ENCODE data around the gene GIMAP6.

GIMAP6 gene

DNA sequence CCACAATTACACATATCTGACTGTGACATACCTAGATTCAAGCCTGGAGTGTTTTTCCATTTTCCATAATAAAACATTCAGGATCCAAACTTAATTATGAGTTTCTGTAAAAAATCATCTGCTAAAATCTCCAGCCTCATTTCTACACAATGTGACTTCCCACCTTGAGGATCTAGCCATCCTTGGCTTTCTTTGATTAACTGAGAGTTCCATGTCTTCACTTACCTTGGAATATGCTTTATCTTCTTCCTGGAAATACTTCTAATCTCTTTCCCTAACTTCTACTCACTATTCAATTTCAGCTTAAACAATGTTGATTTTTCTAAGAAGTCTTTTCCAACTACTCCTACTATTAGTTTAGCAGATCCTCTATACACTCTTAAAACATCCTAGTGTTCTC lies 36.8 kb upstream of the GIMAP6 start:
- H3K27ac ChIP-seq (replicated peaks) = no peak overlapping the region
- DNase-seq (ENCODE audit: low read depth in 1 of 2, low spot score in 1 of 2) = no peak
- no peaks in the 10 kb centered on the region for H3K27me3 ChIP-seq (ENCODE audit: insufficient read depth, poor library complexity, severe bottlenecking)
- no peak for TF ChIP-seq POLR2AphosphoS5 (IDR thresholded peaks at IDR 0.05; ENCODE audit: low read depth)
- TF ChIP-seq SPI1 (IDR thresholded peaks at IDR 0.05; ENCODE audit: borderline replicate concordance, low read depth) = no peak
- TF ChIP-seq, protein P1, sequence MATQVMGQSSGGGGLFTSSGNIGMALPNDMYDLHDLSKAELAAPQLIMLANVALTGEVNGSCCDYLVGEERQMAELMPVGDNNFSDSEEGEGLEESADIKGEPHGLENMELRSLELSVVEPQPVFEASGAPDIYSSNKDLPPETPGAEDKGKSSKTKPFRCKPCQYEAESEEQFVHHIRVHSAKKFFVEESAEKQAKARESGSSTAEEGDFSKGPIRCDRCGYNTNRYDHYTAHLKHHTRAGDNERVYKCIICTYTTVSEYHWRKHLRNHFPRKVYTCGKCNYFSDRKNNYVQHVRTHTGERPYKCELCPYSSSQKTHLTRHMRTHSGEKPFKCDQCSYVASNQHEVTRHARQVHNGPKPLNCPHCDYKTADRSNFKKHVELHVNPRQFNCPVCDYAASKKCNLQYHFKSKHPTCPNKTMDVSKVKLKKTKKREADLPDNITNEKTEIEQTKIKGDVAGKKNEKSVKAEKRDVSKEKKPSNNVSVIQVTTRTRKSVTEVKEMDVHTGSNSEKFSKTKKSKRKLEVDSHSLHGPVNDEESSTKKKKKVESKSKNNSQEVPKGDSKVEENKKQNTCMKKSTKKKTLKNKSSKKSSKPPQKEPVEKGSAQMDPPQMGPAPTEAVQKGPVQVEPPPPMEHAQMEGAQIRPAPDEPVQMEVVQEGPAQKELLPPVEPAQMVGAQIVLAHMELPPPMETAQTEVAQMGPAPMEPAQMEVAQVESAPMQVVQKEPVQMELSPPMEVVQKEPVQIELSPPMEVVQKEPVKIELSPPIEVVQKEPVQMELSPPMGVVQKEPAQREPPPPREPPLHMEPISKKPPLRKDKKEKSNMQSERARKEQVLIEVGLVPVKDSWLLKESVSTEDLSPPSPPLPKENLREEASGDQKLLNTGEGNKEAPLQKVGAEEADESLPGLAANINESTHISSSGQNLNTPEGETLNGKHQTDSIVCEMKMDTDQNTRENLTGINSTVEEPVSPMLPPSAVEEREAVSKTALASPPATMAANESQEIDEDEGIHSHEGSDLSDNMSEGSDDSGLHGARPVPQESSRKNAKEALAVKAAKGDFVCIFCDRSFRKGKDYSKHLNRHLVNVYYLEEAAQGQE (IDR thresholded peaks at IDR 0.05; ENCODE audit: insufficient replicate concordance, low read depth) = no peak
- TF ChIP-seq GABPA (IDR thresholded peaks at IDR 0.05; ENCODE audit: low read depth) = no peak
- TF ChIP-seq, protein P2, sequence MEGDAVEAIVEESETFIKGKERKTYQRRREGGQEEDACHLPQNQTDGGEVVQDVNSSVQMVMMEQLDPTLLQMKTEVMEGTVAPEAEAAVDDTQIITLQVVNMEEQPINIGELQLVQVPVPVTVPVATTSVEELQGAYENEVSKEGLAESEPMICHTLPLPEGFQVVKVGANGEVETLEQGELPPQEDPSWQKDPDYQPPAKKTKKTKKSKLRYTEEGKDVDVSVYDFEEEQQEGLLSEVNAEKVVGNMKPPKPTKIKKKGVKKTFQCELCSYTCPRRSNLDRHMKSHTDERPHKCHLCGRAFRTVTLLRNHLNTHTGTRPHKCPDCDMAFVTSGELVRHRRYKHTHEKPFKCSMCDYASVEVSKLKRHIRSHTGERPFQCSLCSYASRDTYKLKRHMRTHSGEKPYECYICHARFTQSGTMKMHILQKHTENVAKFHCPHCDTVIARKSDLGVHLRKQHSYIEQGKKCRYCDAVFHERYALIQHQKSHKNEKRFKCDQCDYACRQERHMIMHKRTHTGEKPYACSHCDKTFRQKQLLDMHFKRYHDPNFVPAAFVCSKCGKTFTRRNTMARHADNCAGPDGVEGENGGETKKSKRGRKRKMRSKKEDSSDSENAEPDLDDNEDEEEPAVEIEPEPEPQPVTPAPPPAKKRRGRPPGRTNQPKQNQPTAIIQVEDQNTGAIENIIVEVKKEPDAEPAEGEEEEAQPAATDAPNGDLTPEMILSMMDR (IDR thresholded peaks at IDR 0.05; ENCODE audit: insufficient read depth, low read length) = no peak
- H3K4me3 ChIP-seq (replicated peaks; ENCODE audit: insufficient read depth, low read length) = no peak overlapping the region

DNA sequence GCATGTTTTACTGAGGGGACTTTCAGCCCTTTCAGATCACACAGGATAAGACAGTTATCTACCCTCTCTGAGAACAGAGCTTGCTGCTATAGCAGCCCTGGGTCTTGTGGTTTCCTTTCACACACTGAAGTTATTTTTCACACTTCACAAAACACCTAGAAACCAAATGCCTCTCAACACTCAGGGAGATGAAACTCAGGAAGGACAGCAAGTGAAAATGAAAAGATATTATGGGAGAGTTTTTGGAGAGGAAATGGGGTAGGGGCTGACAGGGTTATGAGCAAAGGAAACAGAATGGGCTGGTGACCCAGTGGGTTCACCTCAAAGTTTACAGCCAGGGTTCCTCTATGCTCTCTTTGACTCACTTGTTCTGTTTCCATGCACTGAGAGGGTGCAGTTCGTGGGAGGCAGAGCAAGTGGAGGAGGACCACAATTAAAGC lies 36.3 kb upstream of the GIMAP6 start:
- H3K27me3 ChIP-seq (ENCODE audit: insufficient read depth, poor library complexity, severe bottlenecking) = no peaks in the 10 kb centered on the region
- no peak overlapping the region for H3K4me3 ChIP-seq (replicated peaks; ENCODE audit: insufficient read depth, low read length)
- no peak overlapping the region for H3K27ac ChIP-seq (replicated peaks)
- no peak for DNase-seq (ENCODE audit: low read depth in 1 of 2, low spot score in 1 of 2)
- TF ChIP-seq POLR2AphosphoS5 (IDR thresholded peaks at IDR 0.05; ENCODE audit: low read depth) = no peak
- no peak for TF ChIP-seq GABPA (IDR thresholded peaks at IDR 0.05; ENCODE audit: low read depth)
- TF ChIP-seq, protein P1 (IDR thresholded peaks at IDR 0.05; ENCODE audit: insufficient replicate concordance, low read depth) = no peak
- no peak for TF ChIP-seq SPI1 (IDR thresholded peaks at IDR 0.05; ENCODE audit: borderline replicate concordance, low read depth)
- TF ChIP-seq, protein P2 (IDR thresholded peaks at IDR 0.05; ENCODE audit: insufficient read depth, low read length) = no peak

DNA sequence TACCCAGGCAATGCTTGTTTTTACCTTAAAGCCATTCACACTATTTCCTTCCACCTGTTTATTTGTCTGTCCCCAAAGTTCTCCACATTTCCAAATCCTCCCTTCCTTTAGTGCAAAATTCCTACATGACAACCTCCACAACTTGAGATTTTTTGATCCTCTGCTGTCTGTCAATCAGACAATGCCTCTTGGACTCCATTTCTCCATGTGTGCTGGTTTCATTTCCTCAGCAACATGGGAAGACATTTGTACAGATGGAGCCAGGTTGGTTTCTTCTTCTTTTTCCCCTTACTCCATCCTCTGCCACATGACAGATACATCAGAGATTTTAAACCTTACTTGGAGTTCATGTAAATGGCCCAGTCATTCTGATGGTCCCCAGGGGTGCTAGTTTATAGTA lies 34.2 kb upstream of the GIMAP6 start:
- H3K27me3 ChIP-seq (ENCODE audit: insufficient read depth, poor library complexity, severe bottlenecking) = no peaks in the 10 kb centered on the region
- no peak for DNase-seq (ENCODE audit: low read depth in 1 of 2, low spot score in 1 of 2)
- H3K4me3 ChIP-seq (replicated peaks; ENCODE audit: insufficient read depth, low read length) = no peak overlapping the region
- no peak overlapping the region for H3K27ac ChIP-seq (replicated peaks)
- TF ChIP-seq, protein P2 (IDR thresholded peaks at IDR 0.05; ENCODE audit: insufficient read depth, low read length) = no peak
- TF ChIP-seq, protein P1 (IDR thresholded peaks at IDR 0.05; ENCODE audit: insufficient replicate concordance, low read depth) = no peak
- TF ChIP-seq POLR2AphosphoS5 (IDR thresholded peaks at IDR 0.05; ENCODE audit: low read depth) (no peak), GABPA (IDR thresholded peaks at IDR 0.05; ENCODE audit: low read depth) (no peak)

Measured in HL-60 (cell line).